ENCODE data around the gene PLSCR4.

GRCh38 chr3:146187334-146187950 lies 63.5 kb downstream of the PLSCR4 start:
- TF ChIP-seq CTCF (conservative IDR thresholded peaks at IDR 0.05; ENCODE audit: low read depth, low read length) (peak; percentile 75), CHD1 (IDR thresholded peaks at IDR 0.05; ENCODE audit: low read depth, low read length) (no peak), BHLHE40 (IDR thresholded peaks at IDR 0.05; ENCODE audit: low read depth, low read length) (no peak), POLR2A (IDR thresholded peaks at IDR 0.05; ENCODE audit: low read depth, low read length) (no peak), RAD21 (IDR thresholded peaks at IDR 0.05; ENCODE audit: low read length) (peak; percentile 84), SMC3 (IDR thresholded peaks at IDR 0.05; ENCODE audit: low read depth, low read length) (peak; percentile 72)
